SK-N-SH treated with all-trans-retinoic acid at 6 μM for 48 hours (cell line): ENCODE data around the gene ATAD3B.

Experiments
- ATAC-seq: fragments of 200-7000 bp; cut with Tn5 transposase; 3 replicates; pipeline ENCODE4 v1.9.1; 2020; ENCODE audit warnings: mild to moderate bottlenecking, moderate library complexity
- ARNTL ChIP-seq: fragments of 450-650 bp; formaldehyde crosslinking; IDR thresholded peaks from 2 replicates; pipeline ENCODE4 v1.5.0; 2020; ENCODE audit warnings: low read depth, mild to moderate bottlenecking, moderate library complexity, borderline replicate concordance
- BACH2 ChIP-seq: fragments of 250-450 bp; sonication (Bioruptor Pico); IDR thresholded peaks from 2 replicates; pipeline ENCODE4 v1.9.0; 2021; ENCODE audit warnings: mild to moderate bottlenecking, borderline replicate concordance
- CREB5 ChIP-seq: fragments of 250-450 bp; sonication (Bioruptor Pico); IDR thresholded peaks from 2 replicates; pipeline ENCODE4 v1.5.1; 2020; ENCODE audit warnings: low read depth, mild to moderate bottlenecking, moderate library complexity
- CSDC2 ChIP-seq: fragments of 250-450 bp; sonication (Bioruptor Pico); IDR thresholded peaks from 2 replicates; pipeline ENCODE4 v1.5.0; 2020; ENCODE audit warnings: mild to moderate bottlenecking, moderate library complexity
- CSRNP3 ChIP-seq: fragments of 250-450 bp; sonication (Bioruptor Pico); IDR thresholded peaks from 2 replicates; pipeline ENCODE4 v1.5.1; 2021; ENCODE audit warnings: mild to moderate bottlenecking, moderate library complexity
- ESRRG ChIP-seq: fragments of 250-450 bp; sonication (Bioruptor Pico); IDR thresholded peaks from 2 replicates; pipeline ENCODE4 v1.6.1; 2021; ENCODE audit warnings: mild to moderate bottlenecking
- ISL1 ChIP-seq: fragments of 250-450 bp; sonication (Bioruptor Pico); IDR thresholded peaks from 2 replicates; pipeline ENCODE4 v2.1.2; 2022; ENCODE audit warnings: mild to moderate bottlenecking, moderate library complexity
- OSR1 ChIP-seq: fragments of 250-450 bp; sonication (Bioruptor Pico); IDR thresholded peaks from 2 replicates; pipeline ENCODE4 v1.8.0; 2022; ENCODE audit warnings: moderate library complexity, mild to moderate bottlenecking, inconsistent platforms
- PATZ1 ChIP-seq: fragments of 250-450 bp; sonication (Bioruptor Pico); IDR thresholded peaks from 2 replicates; pipeline ENCODE4 v1.8.0; 2020; ENCODE audit warnings: mild to moderate bottlenecking, moderate library complexity, borderline replicate concordance
- POU6F1 ChIP-seq: fragments of 250-450 bp; sonication (Bioruptor Pico); IDR thresholded peaks from 2 replicates; pipeline ENCODE4 v1.8.0; 2021; ENCODE audit warnings: low read depth, mild to moderate bottlenecking, moderate library complexity, borderline replicate concordance
- PPARA ChIP-seq: fragments of 250-450 bp; sonication (Bioruptor Pico); IDR thresholded peaks from 2 replicates; pipeline ENCODE4 v1.5.0; 2020; ENCODE audit warnings: mild to moderate bottlenecking, borderline replicate concordance
- RARB ChIP-seq: fragments of 250-450 bp; sonication (Bioruptor Pico); IDR thresholded peaks from 2 replicates; pipeline ENCODE4 v1.8.0; 2021; ENCODE audit warnings: mild to moderate bottlenecking, moderate library complexity
- SNAI2 ChIP-seq: fragments of 250-450 bp; sonication (Bioruptor Pico); IDR thresholded peaks from 2 replicates; pipeline ENCODE4 v1.5.0; 2020; ENCODE audit warnings: mild to moderate bottlenecking, moderate library complexity
- TCF4 ChIP-seq: fragments of 250-450 bp; sonication (Bioruptor Pico); IDR thresholded peaks from 2 replicates; pipeline ENCODE4 v1.8.0; 2021; ENCODE audit warnings: mild to moderate bottlenecking, moderate library complexity, borderline replicate concordance
- TSHZ2 ChIP-seq: fragments of 250-450 bp; sonication (Bioruptor Pico); IDR thresholded peaks from 2 replicates; pipeline ENCODE4 v1.5.0; 2020; ENCODE audit warnings: mild to moderate bottlenecking, moderate library complexity
- ZC3H10 ChIP-seq: fragments of 250-450 bp; sonication (Bioruptor Pico); IDR thresholded peaks from 2 replicates; pipeline ENCODE4 v1.5.1; 2021; ENCODE audit warnings: mild to moderate bottlenecking, moderate library complexity
- ZFP3 ChIP-seq: fragments of 250-450 bp; sonication (Bioruptor Pico); IDR thresholded peaks from 2 replicates; pipeline ENCODE4 v1.5.0; 2020; ENCODE audit warnings: mild to moderate bottlenecking, moderate library complexity
- ZFP30 ChIP-seq: fragments of 450-650 bp; formaldehyde crosslinking; IDR thresholded peaks from 2 replicates; pipeline ENCODE4 v1.5.0; 2022; ENCODE audit warnings: mild to moderate bottlenecking, moderate library complexity
- ZNF565 ChIP-seq: fragments of 450-650 bp; formaldehyde crosslinking; conservative IDR thresholded peaks from 2 replicates; pipeline ENCODE4 v1.5.0; 2020; ENCODE audit warnings: low read depth, mild to moderate bottlenecking, moderate library complexity
- ZNF70 ChIP-seq: fragments of 450-650 bp; formaldehyde crosslinking; IDR thresholded peaks from 2 replicates; pipeline ENCODE4 v1.5.0; 2020; ENCODE audit warnings: mild to moderate bottlenecking, moderate library complexity
- ZNF8 ChIP-seq: fragments of 450-650 bp; formaldehyde crosslinking; IDR thresholded peaks from 2 replicates; pipeline ENCODE4 v1.5.0; 2020; ENCODE audit warnings: mild to moderate bottlenecking, moderate library complexity

ATAD3B gene

GRCh38 chr1:1487701-1488100, 16.1 kb downstream of the ATAD3B start:
- ATAC-seq, result no peak
- TF ChIP-seq ZC3H10 (CRISPR knock-in tag), result no peak
- TF ChIP-seq ESRRG, result no peak
- TF ChIP-seq RARB (CRISPR knock-in tag), result no peak
- TF ChIP-seq ZNF565 (CRISPR knock-in tag), result no peak
- TF ChIP-seq ISL1, result no peak
- no peak for TF ChIP-seq ZFP30 (CRISPR knock-in tag)
- no peak for TF ChIP-seq PPARA
- no peak for TF ChIP-seq PATZ1 (CRISPR knock-in tag)
- TF ChIP-seq TCF4 (CRISPR knock-in tag), result no peak
- TF ChIP-seq SNAI2 (CRISPR knock-in tag), result no peak
- no peak for TF ChIP-seq OSR1 (CRISPR knock-in tag)
- no peak for TF ChIP-seq ZNF70 (CRISPR knock-in tag)
- no peak for TF ChIP-seq ZFP3 (CRISPR knock-in tag)
- no peak for TF ChIP-seq CREB5
- TF ChIP-seq POU6F1, result no peak
- no peak for TF ChIP-seq CSRNP3 (CRISPR knock-in tag)
- no peak for TF ChIP-seq ZNF8 (CRISPR knock-in tag)
- no peak for TF ChIP-seq TSHZ2
- no peak for TF ChIP-seq BACH2
- no peak for TF ChIP-seq CSDC2 (CRISPR knock-in tag)

- no peak for ATAC-seq
- no peak for TF ChIP-seq POU6F1
- no peak for TF ChIP-seq ISL1
- no peak for TF ChIP-seq ARNTL (CRISPR knock-in tag)
- no peak for TF ChIP-seq CSDC2 (CRISPR knock-in tag)
- no peak for TF ChIP-seq SNAI2 (CRISPR knock-in tag)
- no peak for TF ChIP-seq ZC3H10 (CRISPR knock-in tag)
- no peak for TF ChIP-seq ZFP30 (CRISPR knock-in tag)
These were observed 17.7 kb downstream of the ATAD3B start for GRCh38 chr1:1489231-1489630.

GRCh38 chr1:1489861-1490260, 18.3 kb downstream of the ATAD3B start:
- ATAC-seq, result no peak
- TF ChIP-seq CSDC2 (CRISPR knock-in tag) (no peak), RARB (CRISPR knock-in tag) (no peak)
